HepG2 (cell line): ENCODE results near the gene PTPMT1.

Experiments used
- CTCF ChIP-seq: sonication (generic); formaldehyde crosslinking; IDR thresholded peaks from 2 replicates; pipeline ENCODE4 v1.5.0; 2020; ENCODE audit warnings: mild to moderate bottlenecking, missing genetic modification reagents, moderate library complexity
- JUND ChIP-seq: sonication (generic); formaldehyde crosslinking; IDR thresholded peaks from 2 replicates; pipeline ENCODE4 v1.8.0; 2022; ENCODE audit warnings: mild to moderate bottlenecking, missing genetic modification reagents
- MAFK ChIP-seq, 2 experiments: IDR thresholded peaks in 1 of 2; conservative IDR thresholded peaks in 1 of 2; 2 replicates each; pipeline ENCODE4 v1.6.1; 2011; ENCODE audit warnings: improper control_type of control experiment in 2 of 2, low read length in 2 of 2
- POLR2A ChIP-seq, 2 experiments: IDR thresholded peaks; 2 replicates each; pipeline ENCODE4 v1.6.1; 2011; ENCODE audit warnings: low read depth in 2 of 2, low read length in 2 of 2, mild to moderate bottlenecking in 1 of 2, moderate library complexity in 1 of 2; ENCODE audit not compliant: insufficient read depth in 1 of 2
- SMAD3 ChIP-seq: sonication (generic); formaldehyde crosslinking; IDR thresholded peaks from 2 replicates; pipeline ENCODE4 v1.4.0; 2020; ENCODE audit warnings: missing genetic modification reagents
- USF2 ChIP-seq, 2 experiments: sonication (generic) in 1 of 2; formaldehyde crosslinking in 1 of 2; IDR thresholded peaks; 2 replicates each; pipeline versions ENCODE4 v1.5.1 to v1.6.1; 2011 to 2020; ENCODE audit warnings: borderline replicate concordance in 1 of 2, low read depth in 1 of 2, low read length in 1 of 2, mild to moderate bottlenecking in 1 of 2, missing genetic modification reagents in 1 of 2, moderate library complexity in 1 of 2
- ZNF580 ChIP-seq: IDR thresholded peaks from 2 replicates; pipeline ENCODE4 v1.6.1; 2016; ENCODE audit warnings: low read depth, borderline replicate concordance
- ZNF776 ChIP-seq: sonication (generic); formaldehyde crosslinking; IDR thresholded peaks from 2 replicates; pipeline ENCODE4 v1.4.0; 2020; ENCODE audit warnings: mild to moderate bottlenecking, missing genetic modification reagents

- TF ChIP-seq USF2 (IDR thresholded peaks at IDR 0.05; ENCODE audit: low read depth, low read length) (no peak), USF2 (CRISPR knock-in tag; IDR thresholded peaks at IDR 0.05; ENCODE audit: borderline replicate concordance) (no peak), ZNF776 (CRISPR knock-in tag) (no peak), MAFK (conservative IDR thresholded peaks at IDR 0.05 in 1 of 2, IDR thresholded peaks at IDR 0.05 in 1 of 2; ENCODE audit: low read length in 2 of 2) (no peak), JUND (CRISPR knock-in tag) (no peak), ZNF580 (no peak), CTCF (CRISPR knock-in tag) (no peak), POLR2A (IDR thresholded peaks at IDR 0.05; ENCODE audit: insufficient read depth in 1 of 2, low read depth in 2 of 2, low read length in 2 of 2) (no peak), SMAD3 (CRISPR knock-in tag) (no peak)
Measured at GRCh38 chr11:47566149-47566698, 825 bp downstream of the PTPMT1 start.
